A673 (cell line): Measurements from ENCODE around the gene OLA1. TPM values are rescaled to one million over a fixed set of nuclear protein-coding genes. Genes with fewer than 3 reads are reported as not detected.

Experiments used
- BruUV-seq: library from RNA; stranded (reverse); fragments of 400-500 nt; replicated peaks from 2 replicates; lab custom pipeline; 2021; lab: Mats Ljungman, UMichigan
- CTCF ChIA-PET: fragments of 300-600 bp; sonication (Branson Sonifier 250); formaldehyde crosslinking; loops from one replicate; lab custom pipeline; 2022; ENCODE audit warnings: antibody characterized with exemption; lab: Charles Lee
- POLR2A ChIA-PET: fragments of 300-600 bp; sonication (Branson Sonifier 250); formaldehyde crosslinking; loops from one replicate; lab custom pipeline; 2022; ENCODE audit warnings: antibody characterized with exemption; ENCODE audit not compliant: low non-redundant PET; lab: Charles Lee
- DNase-seq: peaks from one replicate; pipeline ENCODE4 v3.0.0-alpha.2; 2015; ENCODE audit warnings: low spot score
- H3K27ac ChIP-seq: fragments of 200-600 bp; sonication (generic); 2 replicates; pipeline ENCODE4 v1.5.1; 2016; ENCODE audit warnings: mixed run types, low read depth, mild to moderate bottlenecking, mixed read lengths, antibody characterized with exemption, low read length; ENCODE audit not compliant: poor library complexity, severe bottlenecking
- H3K27me3 ChIP-seq: fragments of 200-600 bp; sonication (generic); replicated peaks from 2 replicates; pipeline ENCODE4 v1.6.1; 2017; ENCODE audit warnings: mixed run types, low read depth, mild to moderate bottlenecking, mixed read lengths, antibody characterized with exemption, low read length; ENCODE audit not compliant: insufficient read depth, poor library complexity
- H3K36me3 ChIP-seq: fragments of 200-600 bp; sonication (generic); 2 replicates; pipeline ENCODE4 v1.6.1; 2016; ENCODE audit warnings: mixed run types, mild to moderate bottlenecking, mixed read lengths, antibody characterized with exemption, low read length; ENCODE audit not compliant: insufficient read depth, poor library complexity, severe bottlenecking
- H3K4me1 ChIP-seq: fragments of 200-600 bp; sonication (generic); 2 replicates; pipeline ENCODE4 v1.6.1; 2017; ENCODE audit warnings: mixed run types, mild to moderate bottlenecking, mixed read lengths, antibody characterized with exemption, low read length; ENCODE audit not compliant: insufficient read depth, poor library complexity, severe bottlenecking
- H3K4me3 ChIP-seq: fragments of 200-600 bp; sonication (generic); 2 replicates; pipeline ENCODE4 v1.5.1; 2016; ENCODE audit warnings: low read depth, mixed run types, mild to moderate bottlenecking, mixed read lengths, low read length; ENCODE audit not compliant: poor library complexity, severe bottlenecking
- H3K9me3 ChIP-seq: fragments of 200-600 bp; sonication (generic); 2 replicates; pipeline ENCODE4 v1.6.1; 2016; ENCODE audit warnings: mixed run types, low read depth, mild to moderate bottlenecking, mixed read lengths, antibody characterized with exemption, low read length; ENCODE audit not compliant: poor library complexity, severe bottlenecking
- EZH2 ChIP-seq: fragments of 200-600 bp; sonication (generic); IDR thresholded peaks from 2 replicates; pipeline ENCODE4 v1.6.1; 2017; ENCODE audit warnings: borderline replicate concordance, low read depth, mild to moderate bottlenecking, mixed read lengths, antibody characterized with exemption, low read length; ENCODE audit not compliant: poor library complexity, severe bottlenecking
- intact Hi-C: fragments of 100-400 bp; cut with micrococcal nuclease; formaldehyde crosslinking; loops from one replicate; pipeline ENCODE4 v1.10.0; 2022; ENCODE audit not compliant: unreplicated experiment
- total RNA-seq: library from RNA; stranded (reverse); gene quantifications from 2 replicates; pipeline ENCODE4 v1.2.3, GENCODE V29; 2021
- TF ChIP-seq, protein P1 (sequence below): fragments of 300-800, 200-600 bp; sonication (generic); conservative IDR thresholded peaks from 2 replicates; pipeline ENCODE4 v1.5.1; 2017; ENCODE audit warnings: low read depth, mild to moderate bottlenecking, antibody characterized with exemption, low read length, moderate library complexity, mixed read lengths

The OLA1 gene
- total RNA-seq, 1 experiment from 2014 or later = 174 TPM

- Histone ChIP-seq H3K9me3 (no peaks in the 10 kb centered on the region), H3K4me1 (no peaks in the 10 kb centered on the region), H3K4me3 (no peak overlapping the region), H3K27me3 (no peaks in the 10 kb centered on the region), H3K36me3 (no peaks in the 10 kb centered on the region), H3K27ac (no peak overlapping the region)
- no peak for TF ChIP-seq EZH2
- TF ChIP-seq, protein P1, sequence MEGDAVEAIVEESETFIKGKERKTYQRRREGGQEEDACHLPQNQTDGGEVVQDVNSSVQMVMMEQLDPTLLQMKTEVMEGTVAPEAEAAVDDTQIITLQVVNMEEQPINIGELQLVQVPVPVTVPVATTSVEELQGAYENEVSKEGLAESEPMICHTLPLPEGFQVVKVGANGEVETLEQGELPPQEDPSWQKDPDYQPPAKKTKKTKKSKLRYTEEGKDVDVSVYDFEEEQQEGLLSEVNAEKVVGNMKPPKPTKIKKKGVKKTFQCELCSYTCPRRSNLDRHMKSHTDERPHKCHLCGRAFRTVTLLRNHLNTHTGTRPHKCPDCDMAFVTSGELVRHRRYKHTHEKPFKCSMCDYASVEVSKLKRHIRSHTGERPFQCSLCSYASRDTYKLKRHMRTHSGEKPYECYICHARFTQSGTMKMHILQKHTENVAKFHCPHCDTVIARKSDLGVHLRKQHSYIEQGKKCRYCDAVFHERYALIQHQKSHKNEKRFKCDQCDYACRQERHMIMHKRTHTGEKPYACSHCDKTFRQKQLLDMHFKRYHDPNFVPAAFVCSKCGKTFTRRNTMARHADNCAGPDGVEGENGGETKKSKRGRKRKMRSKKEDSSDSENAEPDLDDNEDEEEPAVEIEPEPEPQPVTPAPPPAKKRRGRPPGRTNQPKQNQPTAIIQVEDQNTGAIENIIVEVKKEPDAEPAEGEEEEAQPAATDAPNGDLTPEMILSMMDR = no peak
- intact Hi-C loops = no loop called here
- ChIA-PET CTCF (no interaction called here), POLR2A (no interaction called here)
- no TSS peak for BruUV-seq
- no peak for DNase-seq
These were observed 5.9 kb upstream of the OLA1 start for GRCh38 chr2:174254267-174254666.

GRCh38 chr2:174248998-174249592, 763 bp upstream of the OLA1 start:
- ChIA-PET POLR2A (no interaction called here), CTCF (no interaction called here)
- BruUV-seq = TSS peak; percentile 98
- no peaks in the 10 kb centered on the region for H3K9me3 ChIP-seq
- H3K4me1 ChIP-seq = peaks cover 10% of the 10 kb centered on the region
- peaks cover 17% of the 10 kb centered on the region for H3K36me3 ChIP-seq
- H3K27ac ChIP-seq = peak overlapping the region; percentile 87
- H3K4me3 ChIP-seq = peak overlapping the region; percentile 90
- no peaks in the 10 kb centered on the region for H3K27me3 ChIP-seq
- TF ChIP-seq EZH2 = no peak
- TF ChIP-seq, protein P1 = no peak
- intact Hi-C loops = loop anchor here (5.0 kb wide), 1 partner anchor 83 kb away; the partner anchor contains the start of gene SP9
- no peak for DNase-seq

DNA sequence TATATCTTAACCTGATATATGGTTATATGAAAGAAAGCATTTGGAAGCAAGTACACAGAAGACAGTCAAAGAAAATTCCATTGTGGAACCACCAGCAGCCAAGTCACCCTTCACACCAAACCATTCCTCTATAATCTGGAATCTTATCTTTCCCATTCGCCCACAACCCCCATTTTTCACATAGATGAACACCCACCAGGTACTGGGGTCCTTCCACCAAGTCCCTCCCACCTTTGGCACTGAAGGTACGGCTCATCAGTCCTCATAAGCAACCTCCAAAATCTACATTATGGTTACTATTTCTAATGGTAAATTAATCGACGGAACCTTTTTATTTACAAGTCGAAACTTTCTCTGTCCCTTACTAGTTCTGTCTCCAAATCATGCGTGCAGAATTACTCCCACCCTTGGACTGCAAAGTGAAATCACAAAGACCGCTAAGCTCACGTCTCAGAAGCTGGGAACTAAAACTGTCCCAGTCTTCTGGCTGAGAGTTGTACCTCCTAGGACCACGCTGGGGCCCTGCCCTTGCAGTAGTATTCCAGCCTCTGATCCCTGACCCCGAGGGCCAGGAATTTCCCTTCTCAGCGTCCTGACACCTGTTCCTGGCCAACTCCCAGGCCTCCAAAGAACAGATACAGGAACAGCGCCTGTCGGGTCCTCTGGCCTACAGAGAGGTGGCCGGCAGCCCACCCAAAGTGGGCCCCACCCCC, 702 bp downstream of the OLA1 start:
- no peak for TF ChIP-seq EZH2
- TF ChIP-seq, protein P1 = no peak
- CTCF ChIA-PET = no interaction called here
- Histone ChIP-seq H3K9me3 (no peaks in the 10 kb centered on the region), H3K36me3 (peaks cover 27% of the 10 kb centered on the region), H3K4me1 (peaks cover 10% of the 10 kb centered on the region), H3K4me3 (peak overlapping the region; percentile 90), H3K27ac (peak overlapping the region; percentile 87), H3K27me3 (no peaks in the 10 kb centered on the region)
- BruUV-seq = no TSS peak
- POLR2A ChIA-PET = no interaction called here
- intact Hi-C loops = loop anchor here (5.0 kb wide), 1 partner anchor 85 kb away; the partner anchor contains the start of gene SP9
- peak; percentile 24 for DNase-seq
